ENCODE measurements around the gene UNC79.

DNA sequence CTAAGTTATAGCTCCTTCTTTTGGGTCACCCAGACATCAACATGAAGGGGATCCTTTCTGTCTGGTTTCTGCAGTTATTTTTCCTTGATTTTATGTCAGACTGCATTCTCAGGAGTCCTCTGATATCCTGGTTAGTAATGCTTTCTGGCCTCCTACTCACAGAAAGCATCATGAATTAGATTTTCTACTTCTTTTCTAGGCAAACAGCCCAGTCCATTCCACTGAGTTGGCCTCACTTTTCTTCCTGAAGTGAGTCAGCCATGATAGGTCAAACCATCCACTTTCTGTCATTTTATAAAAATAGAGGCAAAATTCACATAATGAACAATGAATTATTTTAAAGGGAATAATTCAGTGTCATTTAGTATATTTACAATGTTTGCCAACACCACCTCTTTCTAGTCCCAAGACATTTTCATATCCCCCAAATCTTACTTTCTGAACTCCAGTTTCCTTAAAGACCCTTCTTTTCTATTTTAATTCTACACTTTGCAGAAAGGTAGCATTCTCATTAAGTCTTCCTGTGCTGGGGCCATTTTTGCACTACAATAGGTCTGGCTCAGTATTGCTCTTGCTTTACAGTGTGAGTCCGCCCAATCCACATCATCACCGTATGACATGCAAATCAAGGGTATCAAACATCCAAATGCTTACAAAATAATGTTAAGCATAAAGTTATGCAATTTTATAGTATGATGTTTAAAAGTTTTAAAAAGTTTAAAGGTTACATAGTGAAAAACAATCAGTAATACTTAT is 95.1 kb downstream of the UNC79 start:
- TF ChIP-seq, protein P1, sequence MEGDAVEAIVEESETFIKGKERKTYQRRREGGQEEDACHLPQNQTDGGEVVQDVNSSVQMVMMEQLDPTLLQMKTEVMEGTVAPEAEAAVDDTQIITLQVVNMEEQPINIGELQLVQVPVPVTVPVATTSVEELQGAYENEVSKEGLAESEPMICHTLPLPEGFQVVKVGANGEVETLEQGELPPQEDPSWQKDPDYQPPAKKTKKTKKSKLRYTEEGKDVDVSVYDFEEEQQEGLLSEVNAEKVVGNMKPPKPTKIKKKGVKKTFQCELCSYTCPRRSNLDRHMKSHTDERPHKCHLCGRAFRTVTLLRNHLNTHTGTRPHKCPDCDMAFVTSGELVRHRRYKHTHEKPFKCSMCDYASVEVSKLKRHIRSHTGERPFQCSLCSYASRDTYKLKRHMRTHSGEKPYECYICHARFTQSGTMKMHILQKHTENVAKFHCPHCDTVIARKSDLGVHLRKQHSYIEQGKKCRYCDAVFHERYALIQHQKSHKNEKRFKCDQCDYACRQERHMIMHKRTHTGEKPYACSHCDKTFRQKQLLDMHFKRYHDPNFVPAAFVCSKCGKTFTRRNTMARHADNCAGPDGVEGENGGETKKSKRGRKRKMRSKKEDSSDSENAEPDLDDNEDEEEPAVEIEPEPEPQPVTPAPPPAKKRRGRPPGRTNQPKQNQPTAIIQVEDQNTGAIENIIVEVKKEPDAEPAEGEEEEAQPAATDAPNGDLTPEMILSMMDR (conservative IDR thresholded peaks at IDR 0.05; ENCODE audit: low read depth, low read length): no peak
- TF ChIP-seq EZH2 (IDR thresholded peaks at IDR 0.05; ENCODE audit: low read length, unreplicated experiment) (no peak), EZH2phosphoT487 (IDR thresholded peaks at IDR 0.05; ENCODE audit: borderline replicate concordance, low read length) (no peak)

Measured in PC-3 (cell line).